Measurements from ENCODE around the gene UTP15. TPM values are rescaled to one million over a fixed set of nuclear protein-coding genes. Genes with fewer than 3 reads are reported as not detected.

UTP15 gene
- total RNA-seq, 1 donor from 2014 or later = 19.6 TPM

GRCh38 chr5:73525606-73526203 lies 39.8 kb upstream of the UTP15 start:
- no peak overlapping the region for H3K4me3 Mint-ChIP-seq (ENCODE audit: unreplicated experiment)
- no peaks in the 10 kb centered on the region for H3K36me3 Mint-ChIP-seq (ENCODE audit: unreplicated experiment)
- H3K9me3 Mint-ChIP-seq (ENCODE audit: unreplicated experiment) = no peaks in the 10 kb centered on the region
- DNase-seq (ENCODE audit: extremely low spot score, unreplicated experiment) = no peak
- peaks cover 4% of the 10 kb centered on the region for H3K4me1 Mint-ChIP-seq (ENCODE audit: unreplicated experiment)
- no peak for TF ChIP-seq CTCF (IDR thresholded peaks at IDR 0.05)
- peaks cover 20% of the 10 kb centered on the region for H3K27me3 Mint-ChIP-seq (ENCODE audit: unreplicated experiment)
- H3K27ac Mint-ChIP-seq (ENCODE audit: unreplicated experiment) = no peak overlapping the region

- no peak for TF ChIP-seq CTCF (IDR thresholded peaks at IDR 0.05)
- Mint-ChIP-seq H3K27ac (ENCODE audit: unreplicated experiment) (no peak overlapping the region), H3K36me3 (ENCODE audit: unreplicated experiment) (no peaks in the 10 kb centered on the region), H3K4me3 (ENCODE audit: unreplicated experiment) (no peak overlapping the region), H3K9me3 (ENCODE audit: unreplicated experiment) (no peaks in the 10 kb centered on the region), H3K4me1 (ENCODE audit: unreplicated experiment) (peaks cover 4% of the 10 kb centered on the region), H3K27me3 (ENCODE audit: unreplicated experiment) (peaks cover 35% of the 10 kb centered on the region)
- DNase-seq (ENCODE audit: extremely low spot score, unreplicated experiment) = no peak
These were observed 37.3 kb upstream of the UTP15 start for GRCh38 chr5:73528248-73528647.

GRCh38 chr5:73529081-73529480 lies 36.5 kb upstream of the UTP15 start:
- H3K27ac Mint-ChIP-seq (ENCODE audit: unreplicated experiment) = no peak overlapping the region
- no peaks in the 10 kb centered on the region for H3K36me3 Mint-ChIP-seq (ENCODE audit: unreplicated experiment)
- peaks cover 38% of the 10 kb centered on the region for H3K27me3 Mint-ChIP-seq (ENCODE audit: unreplicated experiment)
- no peak overlapping the region for H3K4me3 Mint-ChIP-seq (ENCODE audit: unreplicated experiment)
- H3K9me3 Mint-ChIP-seq (ENCODE audit: unreplicated experiment) = no peaks in the 10 kb centered on the region
- no peak for DNase-seq (ENCODE audit: extremely low spot score, unreplicated experiment)
- H3K4me1 Mint-ChIP-seq (ENCODE audit: unreplicated experiment) = peaks cover 4% of the 10 kb centered on the region
- TF ChIP-seq CTCF (IDR thresholded peaks at IDR 0.05) = no peak

GRCh38 chr5:73531356-73531755 lies 34.2 kb upstream of the UTP15 start:
- Mint-ChIP-seq H3K36me3 (ENCODE audit: unreplicated experiment) (no peaks in the 10 kb centered on the region), H3K4me3 (ENCODE audit: unreplicated experiment) (no peak overlapping the region), H3K27me3 (ENCODE audit: unreplicated experiment) (peaks cover 49% of the 10 kb centered on the region), H3K4me1 (ENCODE audit: unreplicated experiment) (no peaks in the 10 kb centered on the region), H3K9me3 (ENCODE audit: unreplicated experiment) (peaks cover 6% of the 10 kb centered on the region), H3K27ac (ENCODE audit: unreplicated experiment) (no peak overlapping the region)
- no peak for DNase-seq (ENCODE audit: extremely low spot score, unreplicated experiment)
- TF ChIP-seq CTCF (IDR thresholded peaks at IDR 0.05) = no peak

GRCh38 chr5:73532195-73532594 lies 33.3 kb upstream of the UTP15 start:
- Mint-ChIP-seq H3K4me1 (ENCODE audit: unreplicated experiment) (no peaks in the 10 kb centered on the region), H3K27me3 (ENCODE audit: unreplicated experiment) (peaks cover 49% of the 10 kb centered on the region), H3K27ac (ENCODE audit: unreplicated experiment) (no peak overlapping the region), H3K36me3 (ENCODE audit: unreplicated experiment) (no peaks in the 10 kb centered on the region), H3K9me3 (ENCODE audit: unreplicated experiment) (peaks cover 6% of the 10 kb centered on the region), H3K4me3 (ENCODE audit: unreplicated experiment) (no peak overlapping the region)
- no peak for TF ChIP-seq CTCF (IDR thresholded peaks at IDR 0.05)
- no peak for DNase-seq (ENCODE audit: extremely low spot score, unreplicated experiment)
